Endothelial cell of umbilical vein (primary cell): Measurements from ENCODE around the gene AK9. TPM values are rescaled to one million over a fixed set of nuclear protein-coding genes. Genes with fewer than 3 reads are reported as not detected.

Experiments used
- BruUV-seq: library from RNA; stranded (reverse); fragments of 400-500 nt; replicated peaks from 2 replicates; lab custom pipeline; 2021; lab: Mats Ljungman, UMichigan
- CTCF ChIA-PET: fragments of 300-600, 350-600 bp; sonication (Branson Sonifier 250); formaldehyde crosslinking; loops from one replicate; lab custom pipeline; 2021; ENCODE audit warnings: antibody characterized with exemption, inconsistent platforms; lab: Charles Lee
- POLR2A ChIA-PET: fragments of 300-600, 350-600 bp; sonication (Branson Sonifier 250); formaldehyde crosslinking; loops from one replicate; lab custom pipeline; 2021; ENCODE audit warnings: antibody characterized with exemption, inconsistent platforms; lab: Charles Lee
- DNase-seq: peaks from one replicate; pipeline ENCODE4 v3.0.0-alpha.2; 2011; ENCODE audit warnings: low read depth, low spot score
- FAIRE-seq: peaks from 2 replicates; lab custom pipeline; 2011; peaks lifted over from hg19 to GRCh38; lab: Jason Lieb, UNC
- H2AFZ ChIP-seq: 2 replicates; pipeline ENCODE4 v1.6.0; 2012; ENCODE audit warnings: low read depth, low read length, control low read depth, inconsistent platforms
- H3K27ac ChIP-seq: 2 replicates; pipeline ENCODE4 v1.5.1; 2011; ENCODE audit warnings: low read depth, mild to moderate bottlenecking, control low read depth, low read length, moderate library complexity; ENCODE audit not compliant: insufficient read depth
- H3K27me3 ChIP-seq, 2 experiments: 2 replicates each; pipeline versions ENCODE4 v1.6.0 to v1.6.1; 2011; ENCODE audit warnings: low read length in 2 of 2, mixed read lengths in 1 of 2; ENCODE audit not compliant: control insufficient read depth in 2 of 2, insufficient read depth in 2 of 2
- H3K36me3 ChIP-seq, 2 experiments: 2 replicates in 1 of 2; 3 replicates in 1 of 2; pipeline ENCODE4 v1.5.1; 2011; ENCODE audit warnings: low read length in 2 of 2, mild to moderate bottlenecking in 1 of 2, moderate library complexity in 1 of 2; ENCODE audit not compliant: control insufficient read depth in 2 of 2, insufficient read depth in 2 of 2; ENCODE audit errors: extremely low read depth in 1 of 2
- H3K4me1 ChIP-seq: 3 replicates; pipeline ENCODE4 v1.5.1; 2011; ENCODE audit warnings: mild to moderate bottlenecking, low read length; ENCODE audit not compliant: control insufficient read depth, insufficient read depth; ENCODE audit errors: extremely low read depth
- H3K4me2 ChIP-seq: 2 replicates; pipeline ENCODE4 v1.6.1; 2011; ENCODE audit warnings: low read length, control low read depth, mixed read lengths; ENCODE audit not compliant: insufficient read depth
- H3K4me3 ChIP-seq, 3 experiments: fragments of 200-600 bp in 1 of 3; sonication (generic), shearing (Covaris generic) in 1 of 3; replicated peaks in 1 of 3; 2 replicates each; pipeline ENCODE4 v1.5.1; 2011 to 2016; ENCODE audit warnings: control low read depth in 3 of 3, low read length in 3 of 3, mild to moderate bottlenecking in 2 of 3, inconsistent platforms in 1 of 3, low read depth in 1 of 3, moderate library complexity in 1 of 3; ENCODE audit not compliant: insufficient read depth in 1 of 3
- H3K79me2 ChIP-seq: 2 replicates; pipeline ENCODE4 v1.6.0; 2012; ENCODE audit warnings: low read length, inconsistent platforms; ENCODE audit not compliant: control insufficient read depth, insufficient read depth
- H3K9ac ChIP-seq: replicated peaks from 2 replicates; pipeline ENCODE3; 2011; ENCODE audit warnings: low read length, control low read depth; ENCODE audit not compliant: insufficient read depth; ENCODE audit errors: extremely low read depth
- H3K9me1 ChIP-seq: replicated peaks from 3 replicates; pipeline ENCODE4 v1.6.0; 2011; ENCODE audit warnings: mild to moderate bottlenecking, low read length; ENCODE audit not compliant: control insufficient read depth, insufficient read depth; ENCODE audit errors: extremely low read depth
- H3K9me3 ChIP-seq: replicated peaks from 2 replicates; pipeline ENCODE4 v1.5.1; 2012; ENCODE audit warnings: low read length, inconsistent platforms; ENCODE audit not compliant: control insufficient read depth, insufficient read depth
- H4K20me1 ChIP-seq: replicated peaks from 2 replicates; pipeline ENCODE3; 2011; ENCODE audit warnings: mild to moderate bottlenecking, low read length; ENCODE audit not compliant: control insufficient read depth, insufficient read depth; ENCODE audit errors: extremely low read depth
- EZH2 ChIP-seq: IDR thresholded peaks from 2 replicates; pipeline ENCODE4 v1.6.1; 2012; ENCODE audit warnings: borderline replicate concordance, low read depth, mild to moderate bottlenecking, moderate library complexity, low read length, inconsistent platforms; ENCODE audit not compliant: severe bottlenecking
- FOS ChIP-seq: IDR thresholded peaks from 2 replicates; pipeline ENCODE4 v1.6.1; 2011; ENCODE audit warnings: mild to moderate bottlenecking, low read length, moderate library complexity, borderline replicate concordance; ENCODE audit not compliant: insufficient read depth
- GATA2 ChIP-seq: IDR thresholded peaks from 2 replicates; pipeline ENCODE4 v1.7.0; 2011; ENCODE audit warnings: low read depth, mild to moderate bottlenecking, moderate library complexity, mixed read lengths, low read length; ENCODE audit not compliant: insufficient read length, insufficient read depth
- JUN ChIP-seq: IDR thresholded peaks from 2 replicates; pipeline ENCODE4 v1.6.1; 2011; ENCODE audit warnings: borderline replicate concordance, low read depth; ENCODE audit not compliant: insufficient read length, insufficient read depth
- MYC ChIP-seq: IDR thresholded peaks from one replicate; pipeline ENCODE4 v1.6.1; 2011; ENCODE audit warnings: mild to moderate bottlenecking, low read depth, low read length
- POLR2AphosphoS5 ChIP-seq: IDR thresholded peaks from 2 replicates; pipeline ENCODE4 v1.6.1; 2012; ENCODE audit warnings: low read depth, mild to moderate bottlenecking, control low read depth, low read length, moderate library complexity; ENCODE audit not compliant: insufficient read depth
- dilution Hi-C: fragments of 300-500 bp; cut with MboI; formaldehyde crosslinking; loops from one replicate; pipeline ENCODE4 v1.15.0; 2019; ENCODE audit warnings: low sequenced_read_pairs; ENCODE audit not compliant: extremely low pct_ligation_motif_present
- intact Hi-C: fragments of 100-400 bp; cut with micrococcal nuclease; formaldehyde crosslinking; loops from one replicate; pipeline ENCODE4 v1.10.0; 2022
- polyA plus RNA-seq, 4 experiments: library from polyadenylated mRNA; depleted of rRNA in 3 of 4; stranded (reverse) in 3 of 4; unstranded in 1 of 4; fragments of >200 nt; gene quantifications; 2 replicates each; pipeline versions ENCODE4 v1.2.1 to v1.2.3, GENCODE V29; 2011 to 2012; ENCODE audit warnings: missing spikeins in 1 of 4
- total RNA-seq: library from RNA; stranded (reverse); gene quantifications from 2 replicates; pipeline ENCODE4 v1.2.3, GENCODE V29; 2021
- TF ChIP-seq, protein P1 (sequence below): IDR thresholded peaks from 2 replicates; pipeline ENCODE4 v1.6.1; 2011; ENCODE audit not compliant: insufficient read depth, insufficient read length
- TF ChIP-seq, protein P2 (sequence below), 2 donors: IDR thresholded peaks; 1 replicate in 1 of 2; 2 replicates in 1 of 2; pipeline ENCODE4 v1.5.1; 2011; ENCODE audit warnings: low read length in 2 of 2, mild to moderate bottlenecking in 2 of 2, moderate library complexity in 2 of 2, control low read depth in 1 of 2, inconsistent platforms in 1 of 2, low read depth in 1 of 2; ENCODE audit not compliant: insufficient read depth in 1 of 2; ENCODE audit errors: extremely low read depth in 1 of 2

Gene AK9
- total and polyA plus RNA-seq, 2 donors (not counting 3 experiments of a cell fraction or from before 2014, with no cell fraction given): 1.4 to 3.2 TPM

- no peak overlapping the region for H3K4me2 ChIP-seq
- intact Hi-C loops (no loop called here), dilution Hi-C loops (no loop called here)
- no peaks in the 10 kb centered on the region for H4K20me1 ChIP-seq
- no peaks in the 10 kb centered on the region for H3K4me1 ChIP-seq
- no peaks in the 10 kb centered on the region for H3K9me3 ChIP-seq
- H3K27me3 ChIP-seq: peaks cover 7 to 10% of the 10 kb centered on the region in 2 experiments
- H3K9me1 ChIP-seq: no peaks in the 10 kb centered on the region
- no peaks in the 10 kb centered on the region for H3K79me2 ChIP-seq
- ChIA-PET CTCF (interaction anchor here (0.9 kb wide), 1 partner anchor 11 kb away, joined by 3 read pairs; no protein-coding TSS in a partner anchor), POLR2A (no interaction called here)
- no TSS peak for BruUV-seq
- FAIRE-seq: no peak
- H2AFZ ChIP-seq: no peak overlapping the region
- TF ChIP-seq JUN (no peak), EZH2 (no peak), POLR2AphosphoS5 (no peak), GATA2 (no peak), FOS (no peak), MYC (no peak)
- TF ChIP-seq, protein P1, sequence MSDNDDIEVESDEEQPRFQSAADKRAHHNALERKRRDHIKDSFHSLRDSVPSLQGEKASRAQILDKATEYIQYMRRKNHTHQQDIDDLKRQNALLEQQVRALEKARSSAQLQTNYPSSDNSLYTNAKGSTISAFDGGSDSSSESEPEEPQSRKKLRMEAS: no peak
- TF ChIP-seq, protein P2, sequence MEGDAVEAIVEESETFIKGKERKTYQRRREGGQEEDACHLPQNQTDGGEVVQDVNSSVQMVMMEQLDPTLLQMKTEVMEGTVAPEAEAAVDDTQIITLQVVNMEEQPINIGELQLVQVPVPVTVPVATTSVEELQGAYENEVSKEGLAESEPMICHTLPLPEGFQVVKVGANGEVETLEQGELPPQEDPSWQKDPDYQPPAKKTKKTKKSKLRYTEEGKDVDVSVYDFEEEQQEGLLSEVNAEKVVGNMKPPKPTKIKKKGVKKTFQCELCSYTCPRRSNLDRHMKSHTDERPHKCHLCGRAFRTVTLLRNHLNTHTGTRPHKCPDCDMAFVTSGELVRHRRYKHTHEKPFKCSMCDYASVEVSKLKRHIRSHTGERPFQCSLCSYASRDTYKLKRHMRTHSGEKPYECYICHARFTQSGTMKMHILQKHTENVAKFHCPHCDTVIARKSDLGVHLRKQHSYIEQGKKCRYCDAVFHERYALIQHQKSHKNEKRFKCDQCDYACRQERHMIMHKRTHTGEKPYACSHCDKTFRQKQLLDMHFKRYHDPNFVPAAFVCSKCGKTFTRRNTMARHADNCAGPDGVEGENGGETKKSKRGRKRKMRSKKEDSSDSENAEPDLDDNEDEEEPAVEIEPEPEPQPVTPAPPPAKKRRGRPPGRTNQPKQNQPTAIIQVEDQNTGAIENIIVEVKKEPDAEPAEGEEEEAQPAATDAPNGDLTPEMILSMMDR (IDR thresholded peaks at IDR 0.05; ENCODE audit: extremely low read depth in 1 of 2, insufficient read depth in 1 of 2, low read depth in 1 of 2, low read length in 2 of 2): no peak
- H3K27ac ChIP-seq: no peak overlapping the region
- no peak for DNase-seq
- H3K9ac ChIP-seq: no peak overlapping the region
- no peak overlapping the region for H3K4me3 ChIP-seq
- no peaks in the 10 kb centered on the region for H3K36me3 ChIP-seq
Measured at GRCh38 chr6:109506314-109506713, 184.7 kb downstream of the AK9 start.
